Keratinocyte (primary cell): ENCODE data around the gene ZNF497. TPM values are rescaled to one million over a fixed set of nuclear protein-coding genes. Genes with fewer than 3 reads are reported as not detected.
A peak's percentile ranks its signal among the peaks of the same experiment; 100 is the strongest.

Source experiments
- DNase-seq: peaks from one replicate; pipeline ENCODE4 v3.0.0-alpha.2; 2011; ENCODE audit warnings: low read depth, missing footprints, low spot score
- FAIRE-seq: peaks from 2 replicates; lab custom pipeline; 2011; peaks lifted over from hg19 to GRCh38; lab: Jason Lieb, UNC
- H2AFZ ChIP-seq: 2 replicates; pipeline ENCODE4 v1.6.0; 2012; ENCODE audit warnings: low read length, control low read depth, inconsistent platforms; ENCODE audit not compliant: control insufficient read depth
- H3K27ac ChIP-seq: 2 replicates; pipeline ENCODE4 v1.5.1; 2011; ENCODE audit warnings: low read length; ENCODE audit not compliant: control insufficient read depth, insufficient read depth
- H3K27me3 ChIP-seq: 3 replicates; pipeline ENCODE4 v1.6.0; 2011; ENCODE audit warnings: low read length; ENCODE audit not compliant: control insufficient read depth, insufficient read depth; ENCODE audit errors: extremely low read depth
- H3K36me3 ChIP-seq, 2 experiments: 2 replicates in 1 of 2; 3 replicates in 1 of 2; pipeline ENCODE4 v1.5.1; 2011; ENCODE audit warnings: low read length in 2 of 2, mild to moderate bottlenecking in 1 of 2; ENCODE audit not compliant: control insufficient read depth in 2 of 2, insufficient read depth in 2 of 2; ENCODE audit errors: extremely low read depth in 1 of 2
- H3K4me1 ChIP-seq: 3 replicates; pipeline ENCODE4 v1.5.1; 2011; ENCODE audit warnings: low read length; ENCODE audit not compliant: control insufficient read depth, insufficient read depth; ENCODE audit errors: extremely low read depth
- H3K4me2 ChIP-seq: 3 replicates; pipeline ENCODE4 v1.6.0; 2011; ENCODE audit warnings: low read depth, low read length; ENCODE audit not compliant: control insufficient read depth, insufficient read depth; ENCODE audit errors: extremely low read depth
- H3K4me3 ChIP-seq, 3 experiments: fragments of 200-600 bp in 1 of 3; sonication (generic) in 1 of 3; 2 replicates in 2 of 3; 3 replicates in 1 of 3; pipeline ENCODE4 v1.5.1; 2011 to 2016; ENCODE audit warnings: low read length in 3 of 3, mild to moderate bottlenecking in 3 of 3, control low read depth in 2 of 3, inconsistent platforms in 1 of 3, low read depth in 1 of 3, mixed read lengths in 1 of 3, mixed run types in 1 of 3, moderate library complexity in 1 of 3; ENCODE audit not compliant: control insufficient read depth in 2 of 3, insufficient read depth in 2 of 3; ENCODE audit errors: extremely low read depth in 1 of 3
- H3K79me2 ChIP-seq: 2 replicates; pipeline ENCODE4 v1.6.0; 2012; ENCODE audit warnings: low read length; ENCODE audit not compliant: control insufficient read depth, insufficient read depth
- H3K9ac ChIP-seq: 3 replicates; pipeline ENCODE4 v1.6.0; 2011; ENCODE audit warnings: low read length; ENCODE audit not compliant: control insufficient read depth, insufficient read depth; ENCODE audit errors: extremely low read depth
- H3K9me1 ChIP-seq: 3 replicates; pipeline ENCODE4 v1.6.0; 2011; ENCODE audit warnings: low read length; ENCODE audit not compliant: control insufficient read depth, insufficient read depth; ENCODE audit errors: extremely low read depth
- H3K9me3 ChIP-seq: 2 replicates; pipeline ENCODE4 v1.5.1; 2012; ENCODE audit warnings: low read depth, low read length; ENCODE audit not compliant: control insufficient read depth
- H4K20me1 ChIP-seq: 3 replicates; pipeline ENCODE4 v1.6.0; 2011; ENCODE audit warnings: low read length; ENCODE audit not compliant: control insufficient read depth, insufficient read depth; ENCODE audit errors: extremely low read depth
- CTCF ChIP-seq, 3 experiments: IDR thresholded peaks in 1 of 3; conservative IDR thresholded peaks in 1 of 3; optimal IDR thresholded peaks in 1 of 3; 2 replicates in 2 of 3; 3 replicates in 1 of 3; pipeline versions ENCODE3 to v1.5.1; 2011; ENCODE audit warnings: low read length in 3 of 3, mild to moderate bottlenecking in 3 of 3, moderate library complexity in 2 of 3, control low read depth in 1 of 3, inconsistent platforms in 1 of 3; ENCODE audit not compliant: insufficient read depth in 2 of 3; ENCODE audit errors: extremely low read depth in 1 of 3
- EZH2 ChIP-seq: IDR thresholded peaks from one replicate; pipeline ENCODE4 v1.6.1; 2012; ENCODE audit warnings: inconsistent platforms, mild to moderate bottlenecking, low read length, moderate library complexity
- dilution Hi-C: fragments of 300-500 bp; cut with MboI; formaldehyde crosslinking; loops from one replicate; pipeline ENCODE4 v1.7.0; 2020; ENCODE audit warnings: low sequenced_read_pairs; ENCODE audit not compliant: extremely low pct_ligation_motif_present
- polyA plus RNA-seq, 5 experiments: library from polyadenylated mRNA; depleted of rRNA in 3 of 5; stranded (reverse) in 3 of 5; stranded (forward) in 1 of 5; unstranded in 1 of 5; fragments of >200 nt; gene quantifications; 1 replicate in 1 of 5; 2 replicates in 3 of 5; 3 replicates in 1 of 5; pipeline versions ENCODE4 v1.2.1 to v1.2.3, GENCODE V29; 2011 to 2012; ENCODE audit warnings: missing spikeins in 2 of 5, low read depth in 1 of 5, low replicate concordance in 1 of 5
- small RNA-seq, 3 experiments: library from RNA; depleted of rRNA; stranded (forward); fragments of <200 nt; gene quantifications; one replicate each; pipeline ENCODE3, GENCODE V24; 2012; ENCODE audit warnings: low read depth in 3 of 3, low replicate concordance in 1 of 3; ENCODE audit not compliant: insufficient read length in 3 of 3

ZNF497 gene
- polyA plus RNA-seq, 1 donor (not counting 4 experiments of a cell fraction or from before 2014, with no cell fraction given), result 0.29 TPM

- H3K9me1 ChIP-seq, result no peaks in the 10 kb centered on the region
- FAIRE-seq (peak; percentile 85), DNase-seq (peak; percentile 81)
- H3K4me1 ChIP-seq, result peaks cover 13% of the 10 kb centered on the region
- H3K4me3 ChIP-seq, result peak within 1 kb of the TSS; percentile 90 to 95 (median 91)
- H2AFZ ChIP-seq, result peak within 1 kb of the TSS; percentile 98
- H3K27me3 ChIP-seq, result no peaks in the 10 kb centered on the region
- no peaks in the 10 kb centered on the region for H4K20me1 ChIP-seq
- no peak for TF ChIP-seq CTCF (optimal IDR thresholded peaks at IDR 0.05 in 1 of 3, IDR thresholded peaks at IDR 0.05 in 1 of 3, conservative IDR thresholded peaks at IDR 0.05 in 1 of 3; ENCODE audit: extremely low read depth in 1 of 3, insufficient read depth in 2 of 3, low read length in 3 of 3)
- no peak for TF ChIP-seq EZH2
- dilution Hi-C loops, result no loop called here
- no peaks in the 10 kb centered on the region for H3K9me3 ChIP-seq
- peak within 1 kb of the TSS; percentile 76 for H3K27ac ChIP-seq
- peak within 1 kb of the TSS; percentile 86 for H3K9ac ChIP-seq
- H3K36me3 ChIP-seq, result peaks cover 9 to 23% of the 10 kb centered on the region in 2 experiments
- peak within 1 kb of the TSS; percentile 98 for H3K4me2 ChIP-seq
- peaks cover 38% of the 10 kb centered on the region for H3K79me2 ChIP-seq
Observed at GRCh38 chr19:58305065-58305931, 57.3 kb downstream of the ZNF497 start, which contains the start of gene ERVK3-1. Gene ERVK3-1 (plus strand): TSS chr19:58305377. CDS start chr19:58312169, 6,792 bp downstream.

GRCh38 chr19:58304748-58305064 is 57.8 kb downstream of the ZNF497 start:
- Histone ChIP-seq H3K4me3 (peak overlapping the region; percentile 90 to 95 (median 91)), H3K9me1 (no peaks in the 10 kb centered on the region), H3K27me3 (no peaks in the 10 kb centered on the region), H3K9me3 (no peaks in the 10 kb centered on the region), H3K79me2 (peaks cover 36% of the 10 kb centered on the region), H3K4me1 (peaks cover 13% of the 10 kb centered on the region), H3K36me3 (peaks cover 9 to 23% of the 10 kb centered on the region in 2 experiments), H3K27ac (peak overlapping the region; percentile 76), H2AFZ (peak overlapping the region; percentile 93), H3K4me2 (peak overlapping the region; percentile 98), H4K20me1 (no peaks in the 10 kb centered on the region), H3K9ac (peak overlapping the region; percentile 86)
- dilution Hi-C loops, result no loop called here
- TF ChIP-seq CTCF (optimal IDR thresholded peaks at IDR 0.05 in 1 of 3, IDR thresholded peaks at IDR 0.05 in 1 of 3, conservative IDR thresholded peaks at IDR 0.05 in 1 of 3; ENCODE audit: extremely low read depth in 1 of 3, insufficient read depth in 2 of 3, low read length in 3 of 3) (no peak), EZH2 (no peak)
- FAIRE-seq, result no peak
- no peak for DNase-seq

Small RNA genes lying within 50 kb of the gene (small RNA-seq; reads per million reads assigned to genes)
- 0 to 0.25 (median 0) reads per million in 3 experiments for gene MIR4754
- gene MIR6806, result 0 to 1.7 (median 0.50) reads per million in 3 experiments
- gene RNA5SP473, result 0 to 5.0 (median 0.75) reads per million in 3 experiments

Other genes starting within 250 kb of the ZNF497 start
- 6.9 to 8.5 TPM (median 8.4 TPM) in 3 replicates for gene ZNF329, start 212.0 kb downstream of the ZNF497 start, polyA plus RNA-seq
- 25.0 to 31.2 TPM (median 25.9 TPM) in 3 replicates for gene ZNF274, start 179.7 kb downstream of the ZNF497 start, polyA plus RNA-seq
- 28.2 to 38.4 TPM (median 30.9 TPM) in 3 replicates for gene ZNF544, start 133.8 kb downstream of the ZNF497 start, polyA plus RNA-seq
- gene ZNF8, start 83.8 kb downstream of the ZNF497 start, polyA plus RNA-seq, result 2.5 to 2.8 TPM (median 2.7 TPM) in 3 replicates
- 42.5 to 48.6 TPM (median 44.8 TPM) in 3 replicates for gene ERVK3-1, start 57.4 kb downstream of the ZNF497 start, polyA plus RNA-seq
- gene ZSCAN22, start 35.8 kb downstream of the ZNF497 start, polyA plus RNA-seq, result 2.5 to 3.4 TPM (median 2.8 TPM) in 3 replicates
- gene A1BG, start 9.3 kb downstream of the ZNF497 start, polyA plus RNA-seq, result 1.4 to 2.5 TPM (median 1.8 TPM) in 3 replicates
- 0.29 to 1.0 TPM (median 0.39 TPM) in 3 replicates for gene ZNF837, start 18.3 kb upstream of the ZNF497 start, polyA plus RNA-seq
- 1,865 to 3,107 TPM (median 2,056 TPM) in 3 replicates for gene RPS5, start 24.5 kb upstream of the ZNF497 start, polyA plus RNA-seq
- 0.06 TPM in 1 of 3 replicates, not detected in the others for gene RNF225, start 32.9 kb upstream of the ZNF497 start, polyA plus RNA-seq
- gene ZNF584, start 45.9 kb upstream of the ZNF497 start, polyA plus RNA-seq, result 12.2 to 15.5 TPM (median 12.9 TPM) in 3 replicates
- gene ZNF132, start 77.4 kb upstream of the ZNF497 start, polyA plus RNA-seq, result 1.5 to 2.1 TPM (median 1.6 TPM) in 3 replicates
- gene ZNF324B, start 88.9 kb upstream of the ZNF497 start, polyA plus RNA-seq, result 2.0 to 3.5 TPM (median 2.5 TPM) in 3 replicates
- 5.0 to 10.8 TPM (median 6.6 TPM) in 3 replicates for gene ZNF324, start 104.3 kb upstream of the ZNF497 start, polyA plus RNA-seq
- gene ZNF446, start 113.6 kb upstream of the ZNF497 start, polyA plus RNA-seq, result 2.1 to 4.7 TPM (median 2.7 TPM) in 3 replicates
- gene SLC27A5, start 149.2 kb upstream of the ZNF497 start, polyA plus RNA-seq, result 13.4 to 15.4 TPM (median 14.7 TPM) in 3 replicates
- 3.1 to 8.2 TPM (median 4.6 TPM) in 3 replicates for gene ZBTB45, start 157.1 kb upstream of the ZNF497 start, polyA plus RNA-seq
- gene TRIM28, start 181.3 kb upstream of the ZNF497 start, polyA plus RNA-seq, result 290 to 316 TPM (median 298 TPM) in 3 replicates
- gene CHMP2A, start 192.4 kb upstream of the ZNF497 start, polyA plus RNA-seq, result 105 to 167 TPM (median 115 TPM) in 3 replicates
- gene UBE2M, start 195.9 kb upstream of the ZNF497 start, polyA plus RNA-seq, result 55.9 to 104 TPM (median 82.6 TPM) in 3 replicates
- gene MZF1, start 210.6 kb upstream of the ZNF497 start, polyA plus RNA-seq, result 5.0 to 14.5 TPM (median 7.4 TPM) in 3 replicates